Spinal cord (tissue), 10 donors: Measurements from ENCODE around the gene BORCS6. TPM values are rescaled to one million over a fixed set of nuclear protein-coding genes. Genes with fewer than 3 reads are reported as not detected.

ENCODE experiments used
- DNase-seq, 6 donors: peaks; one replicate each; pipeline versions ENCODE4 v3.0.0 to v3.0.0-alpha.2; 2013 to 2015; ENCODE audit warnings: low spot score in 6 of 6, low read depth in 4 of 6
- H3K27ac ChIP-seq: one replicate; pipeline ENCODE4 v1.5.1; 2013; ENCODE audit warnings: low read depth, low read length, control low read depth
- H3K27me3 ChIP-seq: one replicate; pipeline ENCODE4 v1.6.1; 2013; ENCODE audit warnings: low read length; ENCODE audit not compliant: control insufficient read depth, insufficient read depth
- H3K36me3 ChIP-seq: one replicate; pipeline ENCODE4 v1.6.1; 2013; ENCODE audit warnings: low read length; ENCODE audit not compliant: control insufficient read depth, insufficient read depth
- H3K4me1 ChIP-seq: one replicate; pipeline ENCODE4 v1.6.1; 2013; ENCODE audit warnings: low read length; ENCODE audit not compliant: control insufficient read depth, insufficient read depth
- H3K4me3 ChIP-seq: one replicate; pipeline ENCODE4 v1.5.1; 2013; ENCODE audit warnings: low read depth, low read length, control low read depth
- H3K9me3 ChIP-seq: one replicate; pipeline ENCODE4 v1.6.1; 2013; ENCODE audit warnings: low read length; ENCODE audit not compliant: control insufficient read depth, insufficient read depth
- WGBS: methylation state at CpG from one replicate; pipeline ENCODE4 v1.1.5; 2013; ENCODE audit warnings: missing lambda C conversion rate; ENCODE audit not compliant: insufficient coverage; 5-methylcytosine and 5-hydroxymethylcytosine counted together
- polyA plus RNA-seq, 2 donors: library from polyadenylated mRNA; unstranded; fragments of 120-200 nt; gene quantifications; one replicate each; pipeline ENCODE4 v1.2.1, GENCODE V29; 2013; ENCODE audit not compliant: insufficient read length in 2 of 2
- total RNA-seq, 2 donors: library from RNA; depleted of rRNA in 1 of 2; stranded (reverse); fragments of 120-200 nt in 1 of 2; fragments of >200 nt in 1 of 2; gene quantifications; one replicate each; pipeline versions ENCODE4 v1.2.3 to v1.2.4, GENCODE V29; 2013 to 2014
- donor health status: healthy.

BORCS6 gene
- total and polyA plus RNA-seq, 4 donors: 3.7 to 6.8 (median 6.5) TPM

DNA sequence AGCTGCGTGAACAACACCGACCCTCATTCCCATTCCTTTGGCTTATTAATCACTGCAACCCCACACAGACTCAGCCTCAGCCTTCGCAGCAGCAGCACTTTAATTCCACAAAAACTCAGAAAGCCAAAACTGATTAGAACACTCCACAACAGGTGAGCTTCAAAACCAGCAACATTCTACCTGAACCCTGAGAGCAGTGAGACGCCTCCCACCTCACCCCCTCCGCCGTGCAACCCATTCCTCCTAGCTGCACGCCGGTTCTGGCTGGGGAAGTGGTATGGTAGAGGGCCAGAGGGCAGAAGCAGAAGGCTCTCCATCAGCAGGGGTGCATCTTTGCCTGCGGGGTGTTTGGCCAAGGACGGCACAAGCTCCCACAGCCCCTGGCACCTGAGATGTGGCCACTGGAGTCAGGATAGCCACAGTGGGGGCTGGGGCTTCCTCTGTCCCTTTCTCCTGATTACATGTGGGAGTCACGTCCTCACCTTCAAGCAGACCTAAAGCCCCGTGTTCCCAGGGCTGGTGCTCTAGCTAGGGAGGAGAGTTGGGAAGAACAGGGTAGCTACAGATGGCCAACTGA lies 1.6 kb downstream of the BORCS6 start:
- peak in 1 of 6 donors; percentile 19 for DNase-seq
- H3K36me3 ChIP-seq: no peaks in the 10 kb centered on the region
- H3K4me1 ChIP-seq: peaks cover 52% of the 10 kb centered on the region
- H3K27ac ChIP-seq: peak overlapping the region; percentile 100
- WGBS: 20% methylated on average over 5 of the region's 12 CpGs
- no peaks in the 10 kb centered on the region for H3K9me3 ChIP-seq
- peak overlapping the region; percentile 94 for H3K4me3 ChIP-seq
- H3K27me3 ChIP-seq: no peaks in the 10 kb centered on the region

DNA sequence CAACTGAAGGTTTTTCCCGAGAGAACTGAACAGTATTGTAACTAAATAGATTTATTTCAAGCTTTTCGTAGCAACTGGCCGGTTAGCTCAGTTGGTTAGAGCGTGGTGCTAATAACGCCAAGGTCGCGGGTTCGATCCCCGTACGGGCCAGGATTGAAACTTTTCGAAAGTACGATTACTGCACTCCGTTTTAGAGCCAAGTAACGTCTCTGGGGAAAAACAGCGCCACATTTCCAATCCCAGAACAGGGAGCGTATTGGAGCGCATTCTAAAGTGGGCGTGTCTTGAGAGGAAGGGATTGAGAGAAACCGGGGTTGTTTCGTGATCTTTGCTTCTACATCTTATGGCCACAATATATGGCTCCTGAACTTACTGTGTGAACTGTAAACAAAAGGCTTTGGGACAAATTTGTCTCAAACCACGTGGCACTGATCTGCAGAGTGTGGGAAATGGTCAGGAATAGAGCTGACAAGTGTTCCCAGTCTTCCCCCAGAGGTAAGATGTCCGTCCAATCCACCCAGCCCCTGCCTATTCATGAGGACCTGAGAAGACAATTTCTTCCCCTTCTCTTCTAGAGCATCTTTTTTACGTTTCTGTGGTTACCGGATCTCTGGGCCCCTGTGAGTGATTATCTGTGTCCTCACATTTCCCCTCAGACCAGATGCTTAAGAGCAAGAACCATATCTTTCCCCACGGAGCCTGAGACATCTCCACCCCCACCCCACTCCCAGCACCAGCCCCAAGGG lies 2.3 kb downstream of the BORCS6 start:
- peak overlapping the region; percentile 100 for H3K27ac ChIP-seq
- peak overlapping the region; percentile 94 for H3K4me3 ChIP-seq
- H3K36me3 ChIP-seq: no peaks in the 10 kb centered on the region
- DNase-seq: peak; percentile 91 to 99 (median 92)
- H3K9me3 ChIP-seq: no peaks in the 10 kb centered on the region
- WGBS: 0% methylated on average over 19 of the region's 25 CpGs
- H3K27me3 ChIP-seq: no peaks in the 10 kb centered on the region
- peaks cover 49% of the 10 kb centered on the region for H3K4me1 ChIP-seq

DNA sequence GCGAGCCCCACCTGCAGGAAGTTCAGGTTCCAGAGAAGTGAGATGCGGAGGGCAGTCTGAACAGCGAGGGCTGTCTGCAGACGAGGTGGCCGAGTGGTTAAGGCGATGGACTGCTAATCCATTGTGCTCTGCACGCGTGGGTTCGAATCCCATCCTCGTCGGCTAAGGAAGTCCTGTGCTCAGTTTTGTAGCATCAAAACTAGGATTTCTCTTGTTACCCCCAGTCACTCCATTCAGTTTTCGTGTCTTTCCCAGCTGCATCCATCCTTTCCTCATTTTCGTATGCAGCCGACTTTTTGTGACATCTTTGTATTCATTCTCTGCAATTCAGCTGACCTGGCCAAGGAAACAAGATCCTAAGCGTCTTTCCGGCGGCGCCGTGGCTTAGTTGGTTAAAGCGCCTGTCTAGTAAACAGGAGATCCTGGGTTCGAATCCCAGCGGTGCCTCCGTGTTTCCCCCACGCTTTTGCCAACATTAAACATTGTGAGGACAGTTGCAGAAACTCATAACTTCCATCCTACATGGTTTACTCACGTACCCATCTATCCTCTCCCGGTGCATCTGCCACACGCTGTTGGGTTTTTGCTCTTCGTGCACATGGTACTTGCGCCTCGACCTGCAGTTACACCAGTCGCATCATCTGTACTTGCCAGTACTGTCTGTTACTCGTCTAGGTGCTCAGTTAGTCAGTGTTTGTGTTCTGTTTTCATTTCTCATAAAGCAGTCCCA lies 3.0 kb downstream of the BORCS6 start:
- Histone ChIP-seq H3K36me3 (no peaks in the 10 kb centered on the region), H3K4me1 (peaks cover 45% of the 10 kb centered on the region), H3K27me3 (no peaks in the 10 kb centered on the region), H3K9me3 (no peaks in the 10 kb centered on the region), H3K27ac (peak overlapping the region; percentile 100), H3K4me3 (peak overlapping the region; percentile 94)
- under 1% methylated on average over 30 of the region's 32 CpGs for WGBS
- DNase-seq: peak; percentile 86 to 99 (median 92)

DNA sequence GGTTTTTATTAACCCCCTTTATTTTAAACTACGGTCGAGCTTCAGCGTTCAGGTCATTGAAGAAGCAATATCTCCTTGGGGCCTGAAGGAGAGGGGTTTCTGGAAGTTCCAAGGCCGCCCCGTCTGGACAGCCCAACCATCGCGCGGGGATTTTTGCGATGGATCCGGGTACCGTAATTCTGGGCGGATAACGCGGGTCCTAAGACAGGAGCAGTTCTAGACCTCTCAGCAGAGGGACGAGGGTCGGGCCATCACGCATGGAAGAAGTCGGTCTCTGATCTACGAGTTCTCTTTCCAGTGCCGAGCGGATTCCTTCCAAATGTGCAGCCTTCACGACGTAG lies 3.6 kb downstream of the BORCS6 start:
- Histone ChIP-seq H3K27ac (peak overlapping the region; percentile 100), H3K27me3 (no peaks in the 10 kb centered on the region), H3K4me3 (peak overlapping the region; percentile 94), H3K4me1 (peaks cover 42% of the 10 kb centered on the region), H3K36me3 (no peaks in the 10 kb centered on the region), H3K9me3 (no peaks in the 10 kb centered on the region)
- WGBS: under 1% methylated on average over 23 of the region's 23 CpGs
- DNase-seq: no peak

DNA sequence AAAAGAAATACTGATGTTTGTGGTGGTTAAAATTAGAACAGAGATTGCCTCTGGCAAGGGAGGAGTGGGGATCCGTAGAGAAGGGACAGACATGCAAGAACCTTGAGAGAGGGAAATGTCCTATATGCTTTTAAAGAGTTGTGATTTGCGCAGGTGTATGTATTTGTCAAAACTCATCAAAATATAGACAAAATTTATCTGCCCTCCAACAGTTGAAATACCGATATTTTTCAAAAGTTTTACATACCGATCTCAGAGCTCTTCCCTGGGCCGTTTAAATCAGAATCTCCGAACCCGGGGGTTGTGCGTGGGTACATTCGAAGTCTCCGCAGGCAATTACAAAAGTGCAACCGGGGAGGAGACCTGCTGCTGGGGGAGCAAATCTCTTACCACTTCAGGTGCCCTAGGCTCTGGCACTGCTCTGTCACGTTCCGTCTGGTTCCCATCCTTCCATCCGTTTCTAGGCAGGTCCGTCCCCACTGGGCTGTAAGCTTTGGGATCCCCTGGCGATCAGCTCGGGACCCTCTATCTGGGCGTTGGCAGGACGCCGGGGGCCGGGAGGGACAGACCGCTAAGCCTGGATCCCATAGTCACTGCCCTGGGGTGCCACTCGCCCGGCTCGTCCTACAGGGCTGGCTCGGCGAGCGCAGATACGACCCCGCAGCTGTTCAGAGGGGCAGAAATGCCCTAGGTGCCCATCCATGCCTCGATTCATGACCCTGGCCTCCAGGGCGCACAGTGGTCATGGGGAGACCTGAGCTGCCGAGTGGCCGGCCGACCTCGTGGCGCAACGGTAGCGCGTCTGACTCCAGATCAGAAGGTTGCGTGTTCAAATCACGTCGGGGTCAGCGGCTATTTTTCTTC lies 4.2 kb downstream of the BORCS6 start:
- peak in 2 of 6 donors; percentile 93 to 94 for DNase-seq
- Histone ChIP-seq H3K27me3 (no peaks in the 10 kb centered on the region), H3K4me3 (peak overlapping the region; percentile 94), H3K27ac (peak overlapping the region; percentile 100), H3K9me3 (no peaks in the 10 kb centered on the region), H3K4me1 (peaks cover 36% of the 10 kb centered on the region), H3K36me3 (no peaks in the 10 kb centered on the region)
- 0% methylated on average over 37 of the region's 44 CpGs for WGBS

DNA sequence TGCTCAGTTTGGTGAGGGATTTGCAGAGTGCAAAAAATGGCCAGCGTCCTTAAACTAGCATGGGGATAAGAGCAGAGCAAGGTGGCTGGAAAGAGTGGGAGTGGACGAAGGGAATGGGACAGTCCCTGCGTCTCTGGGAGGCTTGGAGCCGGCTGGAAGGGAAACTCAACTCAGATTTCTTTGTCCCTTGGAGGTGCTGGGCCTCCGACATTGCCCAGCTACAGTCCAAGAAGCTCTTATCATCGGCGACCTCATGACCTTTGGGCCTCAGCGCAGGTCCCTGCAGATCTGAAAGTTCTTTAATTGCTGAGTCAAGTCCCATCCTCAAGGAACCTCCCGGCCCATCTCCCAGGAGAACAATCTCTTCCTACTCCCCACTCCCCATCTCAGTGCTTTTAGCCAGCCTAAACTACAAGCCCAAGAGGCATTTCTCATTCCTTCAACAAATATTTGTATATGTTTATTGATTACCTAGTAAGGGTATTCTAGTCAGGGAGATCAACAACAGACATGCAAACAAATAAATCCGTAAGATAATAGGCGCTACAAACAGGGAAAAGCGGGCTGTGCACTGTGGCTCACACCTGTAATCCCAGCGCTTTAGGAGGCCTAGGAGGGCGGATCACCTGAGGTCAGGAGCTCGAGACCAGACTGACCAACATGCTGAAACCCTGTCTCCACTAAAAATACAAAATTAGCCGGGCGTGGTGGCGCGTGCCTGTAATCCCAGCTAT lies 12.8 kb downstream of the BORCS6 start:
- 69% methylated on average over 13 of the region's 19 CpGs for WGBS
- Histone ChIP-seq H3K27ac (peak overlapping the region; percentile 97), H3K36me3 (no peaks in the 10 kb centered on the region), H3K27me3 (no peaks in the 10 kb centered on the region), H3K4me3 (peak overlapping the region; percentile 83), H3K9me3 (no peaks in the 10 kb centered on the region), H3K4me1 (peaks cover 40% of the 10 kb centered on the region)
- no peak for DNase-seq

DNA sequence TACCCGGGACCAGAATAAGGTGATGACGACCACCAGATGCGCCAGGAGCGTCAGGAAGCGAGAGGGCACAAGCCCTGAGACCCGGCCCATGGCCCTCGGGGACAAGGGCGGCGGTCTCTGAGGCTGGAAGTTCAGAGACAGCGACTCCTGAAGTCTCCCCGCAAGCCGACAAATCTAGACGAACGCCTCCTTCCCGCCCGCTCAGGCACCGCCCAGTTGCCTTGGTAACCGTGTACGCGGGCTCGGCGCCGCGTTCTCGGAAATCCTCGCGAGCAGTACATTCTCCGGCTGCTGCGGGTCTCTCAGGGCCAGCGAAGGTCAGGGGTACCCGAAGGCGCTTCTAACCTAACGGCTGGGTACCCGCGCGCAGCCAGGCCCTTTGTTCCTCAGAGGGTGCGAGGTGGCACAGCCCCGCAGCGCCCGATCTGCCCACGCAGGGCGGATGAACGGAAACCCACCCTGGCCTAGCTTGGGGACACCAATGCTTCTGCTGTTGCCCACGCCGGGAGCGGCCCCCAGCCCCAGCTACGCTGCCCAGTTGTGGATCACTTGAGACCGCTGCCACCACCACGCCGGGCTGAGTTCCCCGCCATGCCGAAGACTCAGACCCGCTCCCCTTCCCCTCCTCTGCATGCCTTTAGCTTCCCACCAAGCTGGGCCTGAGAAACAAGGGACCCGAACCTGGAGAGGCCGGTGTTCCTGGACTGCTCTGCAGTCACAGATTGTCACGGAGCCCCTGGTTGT lies 13.6 kb downstream of the BORCS6 start, which contains the start of gene TMEM107:
Gene TMEM107 (minus strand): TSS at position 184 of the 744 bp plus-strand sequence. CDS start 94 bp downstream, at position 90.
- Histone ChIP-seq H3K27ac (peak within 1 kb of the TSS; percentile 97), H3K36me3 (no peaks in the 10 kb centered on the region), H3K4me3 (peak within 1 kb of the TSS; percentile 83), H3K27me3 (no peaks in the 10 kb centered on the region), H3K4me1 (peaks cover 44% of the 10 kb centered on the region), H3K9me3 (no peaks in the 10 kb centered on the region)
- DNase-seq: peak in 4 of 6 donors; percentile 81 to 97 (median 92)
- under 1% methylated on average over 56 of the region's 56 CpGs for WGBS

DNA sequence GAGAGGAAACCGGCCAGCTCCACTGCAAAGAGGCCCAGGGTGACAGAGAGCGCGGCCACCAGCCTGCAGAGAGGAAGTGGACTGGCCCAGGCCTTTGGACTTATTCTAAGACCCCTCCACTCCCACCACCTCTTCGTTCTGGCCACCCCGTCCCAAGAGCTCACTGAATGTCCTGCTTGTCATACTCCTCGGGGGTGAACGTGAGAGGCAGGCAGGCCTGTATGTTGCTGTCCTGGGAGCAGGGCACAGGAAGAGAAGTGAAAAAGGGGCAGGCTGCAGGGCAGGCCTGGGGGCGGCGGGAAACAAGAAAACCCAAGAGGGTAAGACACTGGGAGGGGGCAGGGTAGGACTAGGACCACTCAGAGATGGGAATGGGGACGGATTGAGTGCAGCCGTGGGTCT lies 14.2 kb downstream of the BORCS6 start:
- no peaks in the 10 kb centered on the region for H3K9me3 ChIP-seq

More for the DNA sequence above, 14.2 kb downstream of the BORCS6 start:
- H3K36me3 ChIP-seq: no peaks in the 10 kb centered on the region
- H3K4me3 ChIP-seq: peak overlapping the region; percentile 83
- 8% methylated on average over 9 of the region's 11 CpGs for WGBS
- peaks cover 44% of the 10 kb centered on the region for H3K4me1 ChIP-seq
- no peaks in the 10 kb centered on the region for H3K27me3 ChIP-seq
- H3K27ac ChIP-seq: peak overlapping the region; percentile 97
- no peak for DNase-seq
